GM12891 (cell line): ENCODE data around the gene APBA2.

ENCODE experiments used
- POLR2A ChIP-seq: IDR thresholded peaks from 2 replicates; pipeline ENCODE4 v1.6.1; 2011; ENCODE audit warnings: low read depth, low read length, control low read depth
- POLR2AphosphoS5 ChIP-seq: IDR thresholded peaks from 2 replicates; pipeline ENCODE4 v1.6.1; 2011; ENCODE audit warnings: low read depth, low read length, control low read depth
- TAF1 ChIP-seq: IDR thresholded peaks from 2 replicates; pipeline ENCODE4 v1.6.1; 2011; ENCODE audit warnings: low read depth, low read length, control low read depth

DNA sequence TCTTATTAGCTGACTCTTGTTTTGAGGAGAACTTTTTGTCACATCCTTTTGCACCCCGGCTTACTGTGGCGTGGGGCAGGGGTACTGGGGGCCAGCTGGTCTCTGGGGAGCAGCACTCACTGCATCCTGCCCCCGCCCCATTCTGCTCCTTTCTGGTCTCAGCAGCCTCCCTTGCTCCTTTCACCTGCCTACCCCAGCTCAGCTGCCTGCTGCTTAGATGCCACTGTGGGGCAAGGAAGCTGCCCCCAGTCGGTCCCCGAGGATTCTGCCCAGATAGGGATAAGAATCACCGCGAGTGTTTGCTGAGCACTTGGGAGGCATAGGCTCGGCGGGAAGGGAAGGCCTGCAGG, 32.0 kb downstream of the APBA2 start:
- no peak for TF ChIP-seq TAF1
- no peak for TF ChIP-seq POLR2AphosphoS5
- no peak for TF ChIP-seq POLR2A
